Lower leg skin (tissue), 3 donors: ENCODE measurements around the gene ESR2.

Experiments
- POLR2A ChIP-seq, 2 donors: fragments of 450-650 bp; IDR thresholded peaks; one replicate each; pipeline ENCODE4 v1.6.1; 2016 to 2017; ENCODE audit warnings: antibody characterized with exemption in 2 of 2, mild to moderate bottlenecking in 1 of 2, moderate library complexity in 1 of 2
- TF ChIP-seq, protein P1 (sequence below), 3 donors: fragments of 450-650 bp; IDR thresholded peaks; one replicate each; pipeline ENCODE4 v1.5.1; 2016; ENCODE audit warnings: antibody characterized with exemption in 3 of 3, mild to moderate bottlenecking in 3 of 3, moderate library complexity in 2 of 3

DNA sequence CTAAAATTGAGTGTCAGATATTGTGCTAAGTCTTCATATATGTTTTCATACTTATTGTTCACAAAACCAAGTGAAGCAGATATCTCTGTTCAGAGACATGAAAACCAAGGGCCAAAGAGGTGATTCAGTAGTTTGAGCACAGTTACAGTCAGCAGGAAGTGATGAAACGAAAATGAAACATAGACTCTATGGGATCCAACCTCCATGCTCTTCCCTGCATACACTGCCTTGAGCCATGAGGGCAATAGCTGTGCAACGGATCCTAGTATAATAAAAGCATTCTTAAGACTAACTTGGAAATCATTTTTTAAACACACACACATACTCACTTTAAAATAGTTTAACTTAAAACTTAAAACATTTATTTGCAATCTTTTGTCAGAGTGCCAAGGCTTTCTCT lies 27.9 kb downstream of the ESR2 start:
- TF ChIP-seq, protein P1, sequence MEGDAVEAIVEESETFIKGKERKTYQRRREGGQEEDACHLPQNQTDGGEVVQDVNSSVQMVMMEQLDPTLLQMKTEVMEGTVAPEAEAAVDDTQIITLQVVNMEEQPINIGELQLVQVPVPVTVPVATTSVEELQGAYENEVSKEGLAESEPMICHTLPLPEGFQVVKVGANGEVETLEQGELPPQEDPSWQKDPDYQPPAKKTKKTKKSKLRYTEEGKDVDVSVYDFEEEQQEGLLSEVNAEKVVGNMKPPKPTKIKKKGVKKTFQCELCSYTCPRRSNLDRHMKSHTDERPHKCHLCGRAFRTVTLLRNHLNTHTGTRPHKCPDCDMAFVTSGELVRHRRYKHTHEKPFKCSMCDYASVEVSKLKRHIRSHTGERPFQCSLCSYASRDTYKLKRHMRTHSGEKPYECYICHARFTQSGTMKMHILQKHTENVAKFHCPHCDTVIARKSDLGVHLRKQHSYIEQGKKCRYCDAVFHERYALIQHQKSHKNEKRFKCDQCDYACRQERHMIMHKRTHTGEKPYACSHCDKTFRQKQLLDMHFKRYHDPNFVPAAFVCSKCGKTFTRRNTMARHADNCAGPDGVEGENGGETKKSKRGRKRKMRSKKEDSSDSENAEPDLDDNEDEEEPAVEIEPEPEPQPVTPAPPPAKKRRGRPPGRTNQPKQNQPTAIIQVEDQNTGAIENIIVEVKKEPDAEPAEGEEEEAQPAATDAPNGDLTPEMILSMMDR (IDR thresholded peaks at IDR 0.05), result no peak
- TF ChIP-seq POLR2A (IDR thresholded peaks at IDR 0.05), result no peak
